ENCODE results near the gene HMGCR. TPM values are rescaled to one million over a fixed set of nuclear protein-coding genes. Genes with fewer than 3 reads are reported as not detected.

The HMGCR gene
- total RNA-seq: 357 TPM

DNA sequence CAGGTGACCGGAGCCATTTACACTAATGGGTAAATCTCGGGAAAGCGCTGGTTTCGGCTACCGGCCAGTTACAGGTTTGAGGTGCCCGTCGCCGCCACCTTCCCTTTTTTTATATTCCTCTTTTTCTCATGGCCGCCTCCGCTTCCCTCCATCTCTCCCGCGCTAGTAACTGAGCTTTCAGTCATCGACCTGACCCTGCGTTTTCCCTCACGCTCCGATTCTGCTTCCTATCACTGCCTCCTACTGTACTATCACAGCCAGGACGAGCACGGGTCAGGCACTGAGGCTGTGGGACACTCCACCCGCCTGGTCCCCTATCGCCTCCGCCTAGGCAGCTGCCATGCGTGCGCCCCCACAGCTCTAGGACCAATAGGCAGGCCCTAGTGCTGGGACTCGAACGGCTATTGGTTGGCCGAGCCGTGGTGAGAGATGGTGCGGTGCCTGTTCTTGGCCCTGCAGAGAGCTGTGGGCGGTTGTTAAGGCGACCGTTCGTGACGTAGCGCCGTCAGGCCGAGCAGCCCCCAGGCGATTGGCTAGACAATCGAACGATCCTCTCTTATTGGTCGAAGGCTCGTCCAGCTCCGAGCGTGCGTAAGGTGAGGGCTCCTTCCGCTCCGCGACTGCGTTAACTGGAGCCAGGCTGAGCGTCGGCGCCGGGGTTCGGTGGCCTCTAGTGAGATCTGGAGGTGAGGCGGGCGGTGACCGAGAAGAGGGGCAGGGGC lies at the start of gene HMGCR:
Gene HMGCR (plus strand): TSS at position 606 of the 722 bp plus-strand sequence. CDS start 5,386 bp downstream, outside the sequence.

Other genes with a start within 250 kb of the HMGCR start
- gene ANKRD31, start 100.3 kb upstream of the HMGCR start, total RNA-seq: 0.94 TPM
- 61.7 TPM for gene CERT1, start 174.4 kb downstream of the HMGCR start, total RNA-seq
- gene POLK, start 174.7 kb downstream of the HMGCR start, total RNA-seq: 74.2 TPM

Data from parietal lobe (tissue), 1 donor.